Cardiac muscle cell (in vitro differentiated cells and primary cell): ENCODE results near the gene PPP6R1. TPM values are rescaled to one million over a fixed set of nuclear protein-coding genes. Genes with fewer than 3 reads are reported as not detected.

Source experiments
- DNase-seq, 2 donors: peaks; one replicate each; pipeline versions ENCODE4 v3.0.0 to v3.0.0-alpha.2; 2010 to 2017; ENCODE audit warnings: low read depth in 1 of 2, low spot score in 1 of 2
- H3K27ac ChIP-seq: fragments of 200-600 bp; sonication (generic); 2 replicates; pipeline ENCODE4 v1.5.1; 2016
- H3K27me3 ChIP-seq: fragments of 200-600 bp; sonication (generic); 2 replicates; pipeline ENCODE4 v1.6.0; 2016; ENCODE audit warnings: control low read depth
- H3K36me3 ChIP-seq: fragments of 200-600 bp; sonication (generic); 2 replicates; pipeline ENCODE4 v1.5.1; 2016; ENCODE audit warnings: control low read depth
- H3K4me1 ChIP-seq: fragments of 200-600 bp; sonication (generic); 2 replicates; pipeline ENCODE4 v1.8.1; 2017; ENCODE audit warnings: low read depth, mild to moderate bottlenecking, mixed run types
- H3K4me3 ChIP-seq: fragments of 200-600 bp; sonication (generic); 2 replicates; pipeline ENCODE4 v1.5.1; 2016; ENCODE audit warnings: mild to moderate bottlenecking
- H3K9me3 ChIP-seq: fragments of 200-600 bp; sonication (generic); 2 replicates; pipeline ENCODE4 v1.5.1; 2017; ENCODE audit warnings: low read depth, mild to moderate bottlenecking, control low read depth
- polyA plus RNA-seq: library from polyadenylated mRNA; unstranded; fragments of >200 nt; fragmentation: Nextera tagmentation; extraction: Ambion mirVana; gene quantifications from 2 replicates; pipeline ENCODE4 v1.2.1, GENCODE V29; 2016
- total RNA-seq: library from RNA; depleted of rRNA; stranded (reverse); fragments of >200 nt; gene quantifications from 2 replicates; pipeline ENCODE4 v1.2.3, GENCODE V29; 2016
- TF ChIP-seq, protein P1 (sequence below): IDR thresholded peaks from 2 replicates; pipeline ENCODE4 v1.5.1; 2012; ENCODE audit warnings: low read depth, mild to moderate bottlenecking, low read length

Gene PPP6R1
- total and polyA plus RNA-seq, 2 experiments from 2014 or later, result 91.7 to 98.7 TPM

- Histone ChIP-seq H3K27ac (no peak overlapping the region), H3K4me3 (no peak overlapping the region), H3K36me3 (no peaks in the 10 kb centered on the region), H3K9me3 (no peaks in the 10 kb centered on the region), H3K27me3 (no peaks in the 10 kb centered on the region), H3K4me1 (peaks cover 8% of the 10 kb centered on the region)
- DNase-seq, result no peak
- TF ChIP-seq, protein P1, sequence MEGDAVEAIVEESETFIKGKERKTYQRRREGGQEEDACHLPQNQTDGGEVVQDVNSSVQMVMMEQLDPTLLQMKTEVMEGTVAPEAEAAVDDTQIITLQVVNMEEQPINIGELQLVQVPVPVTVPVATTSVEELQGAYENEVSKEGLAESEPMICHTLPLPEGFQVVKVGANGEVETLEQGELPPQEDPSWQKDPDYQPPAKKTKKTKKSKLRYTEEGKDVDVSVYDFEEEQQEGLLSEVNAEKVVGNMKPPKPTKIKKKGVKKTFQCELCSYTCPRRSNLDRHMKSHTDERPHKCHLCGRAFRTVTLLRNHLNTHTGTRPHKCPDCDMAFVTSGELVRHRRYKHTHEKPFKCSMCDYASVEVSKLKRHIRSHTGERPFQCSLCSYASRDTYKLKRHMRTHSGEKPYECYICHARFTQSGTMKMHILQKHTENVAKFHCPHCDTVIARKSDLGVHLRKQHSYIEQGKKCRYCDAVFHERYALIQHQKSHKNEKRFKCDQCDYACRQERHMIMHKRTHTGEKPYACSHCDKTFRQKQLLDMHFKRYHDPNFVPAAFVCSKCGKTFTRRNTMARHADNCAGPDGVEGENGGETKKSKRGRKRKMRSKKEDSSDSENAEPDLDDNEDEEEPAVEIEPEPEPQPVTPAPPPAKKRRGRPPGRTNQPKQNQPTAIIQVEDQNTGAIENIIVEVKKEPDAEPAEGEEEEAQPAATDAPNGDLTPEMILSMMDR, result no peak
Observed at GRCh38 chr19:55223291-55224037, 35.4 kb downstream of the PPP6R1 start.

GRCh38 chr19:55220525-55220924 lies 38.3 kb downstream of the PPP6R1 start:
- Histone ChIP-seq H3K27ac (no peak overlapping the region), H3K9me3 (no peaks in the 10 kb centered on the region), H3K4me1 (no peaks in the 10 kb centered on the region), H3K4me3 (no peak overlapping the region), H3K27me3 (no peaks in the 10 kb centered on the region), H3K36me3 (no peaks in the 10 kb centered on the region)
- peak in 1 of 2 donors; percentile 44 for DNase-seq
- TF ChIP-seq, protein P1, result no peak

DNA sequence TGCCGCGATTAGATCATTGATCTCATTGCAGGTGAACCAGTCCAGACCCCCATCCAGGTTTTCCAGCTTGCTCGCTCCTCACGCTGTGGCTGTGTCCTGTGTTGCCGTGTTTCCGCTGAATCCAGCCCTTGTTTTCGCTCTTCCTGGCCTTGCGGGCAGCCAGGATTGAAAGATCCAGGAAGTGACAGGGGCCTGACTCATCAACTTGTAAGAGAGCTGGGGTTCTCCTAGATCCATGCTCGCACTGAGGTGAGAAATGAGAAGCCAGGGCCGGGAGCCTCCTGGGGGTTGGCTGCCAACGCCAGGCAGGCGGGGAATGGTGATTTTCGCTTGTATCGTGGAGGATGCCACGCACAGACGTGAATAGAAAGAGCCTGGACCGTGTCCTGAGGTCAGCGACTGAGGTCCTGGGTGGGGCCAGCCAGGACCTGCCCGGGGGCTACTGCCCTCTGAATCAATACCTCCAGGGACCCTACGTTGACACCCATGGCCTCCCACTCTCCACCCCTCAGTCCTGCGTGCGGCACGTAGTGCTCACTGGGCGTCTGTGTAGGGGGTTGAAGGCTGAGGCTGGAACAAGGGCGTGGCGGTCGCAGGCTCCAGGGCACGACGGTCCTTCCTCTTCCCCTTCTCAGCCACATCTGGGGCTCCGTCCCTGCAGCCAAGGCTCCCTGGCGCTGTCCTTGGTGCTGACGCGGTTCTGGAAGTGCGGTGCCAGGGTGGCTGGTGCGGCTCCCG lies 42.2 kb downstream of the PPP6R1 start:
- no peaks in the 10 kb centered on the region for H3K4me1 ChIP-seq
- TF ChIP-seq, protein P1, result no peak
- H3K27ac ChIP-seq, result no peak overlapping the region
- DNase-seq, result peak; percentile 92 to 99
- H3K36me3 ChIP-seq, result no peaks in the 10 kb centered on the region
- H3K27me3 ChIP-seq, result no peaks in the 10 kb centered on the region
- H3K4me3 ChIP-seq, result peak overlapping the region; percentile 35
- H3K9me3 ChIP-seq, result no peaks in the 10 kb centered on the region

- H3K4me1 ChIP-seq, result no peaks in the 10 kb centered on the region
- H3K27me3 ChIP-seq, result no peaks in the 10 kb centered on the region
- H3K27ac ChIP-seq, result no peak overlapping the region
- TF ChIP-seq, protein P1, result no peak
- H3K9me3 ChIP-seq, result no peaks in the 10 kb centered on the region
- H3K36me3 ChIP-seq, result no peaks in the 10 kb centered on the region
- no peak overlapping the region for H3K4me3 ChIP-seq
- no peak for DNase-seq
Observed at GRCh38 chr19:55213547-55213946, 45.3 kb downstream of the PPP6R1 start.

- no peak for DNase-seq
- no peak overlapping the region for H3K4me3 ChIP-seq
- H3K27ac ChIP-seq, result no peak overlapping the region
Observed at GRCh38 chr19:55212447-55212846, 46.4 kb downstream of the PPP6R1 start.

More at GRCh38 chr19:55212447-55212846, 46.4 kb downstream of the PPP6R1 start:
- no peaks in the 10 kb centered on the region for H3K36me3 ChIP-seq
- no peaks in the 10 kb centered on the region for H3K4me1 ChIP-seq
- no peaks in the 10 kb centered on the region for H3K27me3 ChIP-seq
- TF ChIP-seq, protein P1, result peak; percentile 15
- no peaks in the 10 kb centered on the region for H3K9me3 ChIP-seq
